ENCODE results near the gene PECR.

DNA sequence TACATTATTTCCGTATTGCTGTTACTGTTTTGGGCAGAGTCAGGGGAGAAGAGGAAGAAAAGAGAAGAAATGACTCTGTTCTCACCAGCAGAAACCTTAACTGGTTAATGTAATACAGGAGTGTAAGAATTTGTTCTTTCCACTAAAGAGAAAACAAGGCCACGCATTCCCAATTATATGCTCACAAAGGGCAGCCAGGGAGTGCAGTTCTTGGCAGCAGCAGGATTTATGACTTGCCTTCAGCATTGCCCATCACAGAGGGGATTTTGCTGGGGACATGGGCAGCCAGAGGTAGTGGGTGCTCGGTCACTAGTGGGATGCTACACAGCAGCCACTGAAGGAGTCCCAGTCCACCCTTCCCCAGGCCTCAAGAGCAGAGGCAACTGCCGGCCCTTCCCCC is 86.7 kb downstream of the PECR start:
- TF ChIP-seq POLR2A (IDR thresholded peaks at IDR 0.05; ENCODE audit: low read depth, low read length): no peak
- no peak for TF ChIP-seq PAX5 (IDR thresholded peaks at IDR 0.05; ENCODE audit: insufficient read depth, low read length, severe bottlenecking)
- no peak for TF ChIP-seq POLR2AphosphoS5 (IDR thresholded peaks at IDR 0.05; ENCODE audit: low read depth, low read length)
- no peak for TF ChIP-seq SPI1 (IDR thresholded peaks at IDR 0.05; ENCODE audit: low read depth, low read length)
